BJ (cell line): ENCODE data around the gene CTNND2. TPM values are rescaled to one million over a fixed set of nuclear protein-coding genes. Genes with fewer than 3 reads are reported as not detected.

Experiments
- CTCF ChIA-PET: fragments of 350-600 bp; formaldehyde crosslinking; extraction: SDS; loops from one replicate; lab custom pipeline; 2021; ENCODE audit warnings: antibody characterized with exemption, inconsistent platforms; lab: Yijun Ruan, JAX
- POLR2A ChIA-PET: fragments of 300-600 bp; sonication (Branson Sonifier 250); formaldehyde crosslinking; extraction: SDS; loops from one replicate; lab custom pipeline; 2021; ENCODE audit warnings: antibody characterized with exemption; lab: Charles Lee
- DNase-seq: peaks from one replicate; pipeline ENCODE4 v3.0.0-alpha.2; 2011; ENCODE audit warnings: low read depth
- H3K27me3 ChIP-seq: 2 replicates; pipeline ENCODE4 v1.6.0; 2011; ENCODE audit warnings: low read length; ENCODE audit not compliant: control insufficient read depth, insufficient read depth
- H3K36me3 ChIP-seq: 2 replicates; pipeline ENCODE4 v1.5.1; 2011; ENCODE audit warnings: low read length; ENCODE audit not compliant: control insufficient read depth, insufficient read depth
- H3K4me3 ChIP-seq: 2 replicates; pipeline ENCODE4 v1.5.1; 2011; ENCODE audit warnings: low read depth, mild to moderate bottlenecking, control low read depth, low read length
- polyA plus RNA-seq: library from polyadenylated mRNA; depleted of rRNA; stranded (reverse); fragments of >200 nt; gene quantifications from 2 replicates; pipeline ENCODE4 v1.2.3, GENCODE V29; 2011
- TF ChIP-seq, protein P1 (sequence below): IDR thresholded peaks from 2 replicates; pipeline ENCODE4 v1.5.1; 2011; ENCODE audit warnings: low read depth, mild to moderate bottlenecking, control low read depth, inconsistent platforms, low read length, moderate library complexity; ENCODE audit not compliant: insufficient read depth

The CTNND2 gene
- polyA plus RNA-seq, 1 experiment = not detected

DNA sequence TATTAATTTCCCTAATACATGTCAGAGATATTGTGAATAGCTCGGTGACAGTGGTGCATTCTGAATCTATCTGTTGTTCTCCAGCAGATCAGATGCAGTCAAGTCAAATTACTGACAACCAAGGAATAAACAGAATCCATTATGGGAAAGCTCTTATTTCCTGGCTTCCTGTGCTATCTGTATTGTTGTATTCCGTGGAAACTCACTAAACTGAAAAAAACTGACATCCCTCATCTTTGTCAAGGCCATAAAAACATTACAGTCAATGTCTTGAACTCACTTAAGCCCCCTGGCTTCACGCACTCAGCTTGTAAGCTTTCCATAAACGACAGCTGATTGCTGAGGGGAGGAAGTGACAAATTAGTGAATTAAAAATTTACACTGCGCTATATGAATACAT lies 245.9 kb downstream of the CTNND2 start:
- DNase-seq = no peak
- Histone ChIP-seq H3K36me3 (no peaks in the 10 kb centered on the region), H3K4me3 (no peak overlapping the region), H3K27me3 (no peaks in the 10 kb centered on the region)
- ChIA-PET CTCF (no interaction called here), POLR2A (no interaction called here)
- TF ChIP-seq, protein P1, sequence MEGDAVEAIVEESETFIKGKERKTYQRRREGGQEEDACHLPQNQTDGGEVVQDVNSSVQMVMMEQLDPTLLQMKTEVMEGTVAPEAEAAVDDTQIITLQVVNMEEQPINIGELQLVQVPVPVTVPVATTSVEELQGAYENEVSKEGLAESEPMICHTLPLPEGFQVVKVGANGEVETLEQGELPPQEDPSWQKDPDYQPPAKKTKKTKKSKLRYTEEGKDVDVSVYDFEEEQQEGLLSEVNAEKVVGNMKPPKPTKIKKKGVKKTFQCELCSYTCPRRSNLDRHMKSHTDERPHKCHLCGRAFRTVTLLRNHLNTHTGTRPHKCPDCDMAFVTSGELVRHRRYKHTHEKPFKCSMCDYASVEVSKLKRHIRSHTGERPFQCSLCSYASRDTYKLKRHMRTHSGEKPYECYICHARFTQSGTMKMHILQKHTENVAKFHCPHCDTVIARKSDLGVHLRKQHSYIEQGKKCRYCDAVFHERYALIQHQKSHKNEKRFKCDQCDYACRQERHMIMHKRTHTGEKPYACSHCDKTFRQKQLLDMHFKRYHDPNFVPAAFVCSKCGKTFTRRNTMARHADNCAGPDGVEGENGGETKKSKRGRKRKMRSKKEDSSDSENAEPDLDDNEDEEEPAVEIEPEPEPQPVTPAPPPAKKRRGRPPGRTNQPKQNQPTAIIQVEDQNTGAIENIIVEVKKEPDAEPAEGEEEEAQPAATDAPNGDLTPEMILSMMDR = no peak

DNA sequence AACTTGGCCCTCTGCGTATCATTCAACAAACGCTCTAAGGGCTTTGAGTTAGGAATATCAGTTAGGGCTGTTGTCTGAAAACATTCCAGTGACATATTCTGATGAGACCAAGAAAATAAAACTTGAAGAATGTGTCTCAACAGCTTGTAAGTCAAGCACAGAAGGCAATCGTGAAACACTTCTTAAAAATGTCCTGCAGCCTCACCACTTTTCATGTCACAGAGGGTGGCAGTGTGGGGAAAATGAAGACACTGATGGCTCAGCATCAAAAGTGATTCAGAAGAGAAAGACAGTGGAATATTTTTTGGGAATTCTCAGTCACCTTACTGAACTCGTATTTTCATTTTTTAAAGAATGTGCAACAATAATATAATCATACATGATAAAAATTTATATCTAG lies 247.3 kb downstream of the CTNND2 start:
- DNase-seq = no peak
- CTCF ChIA-PET = no interaction called here
- Histone ChIP-seq H3K27me3 (no peaks in the 10 kb centered on the region), H3K36me3 (no peaks in the 10 kb centered on the region), H3K4me3 (no peak overlapping the region)
- POLR2A ChIA-PET = no interaction called here
- TF ChIP-seq, protein P1 = no peak

DNA sequence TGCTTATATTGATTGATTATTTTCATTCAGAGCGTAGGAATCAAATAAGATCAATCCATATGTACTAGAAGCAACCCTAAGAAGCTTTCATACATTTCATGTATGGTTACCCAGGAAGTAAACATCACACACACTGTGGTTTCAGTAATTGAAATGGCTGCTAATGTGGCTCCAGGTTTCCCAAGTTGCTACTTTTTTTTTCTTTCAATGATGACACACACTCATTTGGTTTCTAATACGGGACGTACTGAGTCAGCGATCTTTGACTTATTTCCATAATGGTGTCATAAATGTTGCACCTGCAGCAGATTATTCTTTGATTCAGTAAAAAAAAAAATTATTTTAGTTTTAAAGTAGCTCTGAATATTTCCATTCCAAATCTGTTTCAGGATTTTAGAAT lies 248.6 kb downstream of the CTNND2 start:
- TF ChIP-seq, protein P1 = no peak
- no peaks in the 10 kb centered on the region for H3K36me3 ChIP-seq
- no peaks in the 10 kb centered on the region for H3K27me3 ChIP-seq
- DNase-seq = no peak
- H3K4me3 ChIP-seq = no peak overlapping the region
- ChIA-PET POLR2A (no interaction called here), CTCF (no interaction called here)

DNA sequence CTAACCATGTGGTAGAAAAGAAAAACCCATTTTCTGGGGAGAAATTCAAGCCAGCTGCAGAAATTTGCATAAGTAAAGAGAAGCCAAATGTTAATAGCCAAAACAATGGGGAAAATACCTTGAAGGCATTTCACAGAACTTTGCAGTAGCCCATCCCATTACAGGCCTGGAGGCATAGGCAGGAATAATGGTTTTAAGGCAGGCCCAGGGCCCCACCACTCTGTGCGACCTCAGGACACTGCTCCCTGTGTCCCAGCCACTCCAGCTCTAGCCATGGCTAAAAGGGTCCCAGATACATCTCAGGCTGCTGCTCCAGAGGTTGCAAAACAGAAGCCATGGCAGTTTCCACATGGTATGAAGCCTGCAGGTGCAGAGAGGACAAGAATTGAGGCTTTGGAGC lies 253.3 kb downstream of the CTNND2 start:
- Histone ChIP-seq H3K36me3 (no peaks in the 10 kb centered on the region), H3K27me3 (no peaks in the 10 kb centered on the region), H3K4me3 (no peak overlapping the region)
- POLR2A ChIA-PET = no interaction called here
- CTCF ChIA-PET = no interaction called here
- DNase-seq = no peak
- TF ChIP-seq, protein P1 = no peak

DNA sequence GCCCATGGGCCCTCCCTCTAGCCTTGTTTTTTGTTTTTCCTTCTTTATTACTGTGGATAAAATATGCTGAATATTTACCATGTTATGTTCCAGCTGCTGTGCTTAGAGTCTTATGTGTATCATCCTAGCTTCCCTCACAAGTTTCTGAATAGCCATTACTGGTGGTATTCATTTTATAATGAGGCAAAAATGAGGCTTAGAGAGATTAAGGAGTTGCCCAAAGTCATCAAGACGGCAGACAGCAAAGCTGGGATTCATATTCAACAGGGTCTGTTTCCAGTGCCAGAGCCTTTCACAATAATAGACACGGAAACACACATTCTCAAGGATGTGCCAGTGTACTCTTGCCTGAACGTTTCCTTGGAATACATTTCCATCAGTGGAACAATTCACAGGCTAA lies 258.1 kb downstream of the CTNND2 start:
- no peak for DNase-seq
- Histone ChIP-seq H3K36me3 (no peaks in the 10 kb centered on the region), H3K4me3 (no peak overlapping the region), H3K27me3 (no peaks in the 10 kb centered on the region)
- ChIA-PET CTCF (interaction anchor here (0.9 kb wide), 1 partner anchor 18 kb away, joined by 3 read pairs; no protein-coding TSS in a partner anchor), POLR2A (no interaction called here)
- TF ChIP-seq, protein P1 = no peak
